GM15510 (cell line): Measurements from ENCODE around the gene INO80.

ENCODE experiments used
- POLR2A ChIP-seq: IDR thresholded peaks from 3 replicates; pipeline ENCODE4 v1.6.1; 2011; ENCODE audit warnings: borderline replicate concordance; ENCODE audit not compliant: insufficient read length; ENCODE audit errors: extremely low read depth

Gene INO80

GRCh38 chr15:40938536-40938870, 177.6 kb downstream of the INO80 start:
- no peak for TF ChIP-seq POLR2A

- TF ChIP-seq POLR2A: no peak
Measured at GRCh38 chr15:40937762-40938535, 178.1 kb downstream of the INO80 start.

GRCh38 chr15:40936709-40937666, 179.1 kb downstream of the INO80 start:
- TF ChIP-seq POLR2A: no peak

DNA sequence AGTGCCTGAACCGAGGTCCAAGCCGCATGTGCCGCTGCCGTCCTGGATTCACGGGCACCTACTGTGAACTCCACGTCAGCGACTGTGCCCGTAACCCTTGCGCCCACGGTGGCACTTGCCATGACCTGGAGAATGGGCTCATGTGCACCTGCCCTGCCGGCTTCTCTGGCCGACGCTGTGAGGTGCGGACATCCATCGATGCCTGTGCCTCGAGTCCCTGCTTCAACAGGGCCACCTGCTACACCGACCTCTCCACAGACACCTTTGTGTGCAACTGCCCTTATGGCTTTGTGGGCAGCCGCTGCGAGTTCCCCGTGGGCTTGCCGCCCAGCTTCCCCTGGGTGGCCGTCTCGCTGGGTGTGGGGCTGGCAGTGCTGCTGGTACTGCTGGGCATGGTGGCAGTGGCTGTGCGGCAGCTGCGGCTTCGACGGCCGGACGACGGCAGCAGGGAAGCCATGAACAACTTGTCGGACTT, 179.8 kb downstream of the INO80 start:
- no peak for TF ChIP-seq POLR2A

GRCh38 chr15:40934457-40934856, 181.6 kb downstream of the INO80 start:
- TF ChIP-seq POLR2A: no peak

DNA sequence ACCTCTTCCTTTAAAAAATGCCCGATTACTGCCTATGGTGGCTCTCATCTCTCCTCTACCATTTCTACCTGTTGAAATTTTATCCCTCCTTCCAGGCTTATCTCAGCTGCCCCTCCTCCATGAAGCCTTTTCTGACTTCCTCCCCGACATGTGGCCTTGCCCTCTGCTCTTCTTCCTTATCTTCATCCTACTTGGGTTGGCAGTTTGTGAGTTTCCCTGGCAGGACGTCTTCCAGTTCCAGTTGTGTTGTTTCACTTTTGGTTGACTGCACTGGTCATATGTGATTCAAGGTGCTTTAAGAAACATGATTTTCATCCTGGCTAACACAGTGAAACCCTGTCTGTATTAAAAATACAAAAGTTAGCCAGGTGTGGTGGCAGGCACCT, 182.6 kb downstream of the INO80 start:
- no peak for TF ChIP-seq POLR2A

GRCh38 chr15:40932649-40933516, 183.2 kb downstream of the INO80 start:
- no peak for TF ChIP-seq POLR2A

- no peak for TF ChIP-seq POLR2A
Measured at GRCh38 chr15:40932156-40932555, 183.9 kb downstream of the INO80 start.

DNA sequence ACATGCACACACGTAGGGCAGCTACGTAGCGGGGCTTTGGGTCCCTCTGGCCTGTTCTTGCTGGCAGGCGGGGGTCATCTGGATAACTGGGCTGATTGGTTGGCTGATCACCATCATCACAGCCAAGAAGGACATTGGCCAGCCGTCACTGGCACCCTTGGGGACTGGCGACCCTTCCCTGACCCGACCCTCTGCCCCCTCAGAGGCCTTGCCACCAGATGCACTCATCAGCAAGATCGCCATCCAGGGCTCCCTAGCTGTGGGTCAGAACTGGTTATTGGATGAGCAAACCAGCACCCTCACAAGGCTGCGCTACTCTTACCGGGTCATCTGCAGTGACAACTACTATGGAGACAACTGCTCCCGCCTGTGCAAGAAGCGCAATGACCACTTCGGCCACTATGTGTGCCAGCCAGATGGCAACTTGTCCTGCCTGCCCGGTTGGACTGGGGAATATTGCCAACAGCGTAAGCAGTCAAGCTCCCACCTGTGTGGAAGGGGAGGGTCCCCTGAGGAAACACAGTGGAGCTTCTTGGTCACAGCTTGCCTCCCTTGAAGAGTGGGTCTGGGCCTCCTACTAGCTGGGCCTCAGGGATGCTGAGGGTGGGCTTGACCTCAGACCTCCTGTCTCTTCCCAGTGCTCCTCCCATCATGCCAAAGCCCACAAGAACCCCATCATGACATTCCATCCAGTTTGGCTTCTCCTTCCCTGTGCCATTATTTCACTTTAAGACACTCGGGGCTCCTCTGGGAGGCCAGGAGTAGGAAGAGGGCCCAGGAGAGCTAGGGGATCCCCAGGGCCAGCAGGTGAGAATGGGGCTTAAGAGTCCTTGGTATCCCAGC, 184.6 kb downstream of the INO80 start:
- no peak for TF ChIP-seq POLR2A

- no peak for TF ChIP-seq POLR2A
Measured at GRCh38 chr15:40930430-40931299, 185.4 kb downstream of the INO80 start.

DNA sequence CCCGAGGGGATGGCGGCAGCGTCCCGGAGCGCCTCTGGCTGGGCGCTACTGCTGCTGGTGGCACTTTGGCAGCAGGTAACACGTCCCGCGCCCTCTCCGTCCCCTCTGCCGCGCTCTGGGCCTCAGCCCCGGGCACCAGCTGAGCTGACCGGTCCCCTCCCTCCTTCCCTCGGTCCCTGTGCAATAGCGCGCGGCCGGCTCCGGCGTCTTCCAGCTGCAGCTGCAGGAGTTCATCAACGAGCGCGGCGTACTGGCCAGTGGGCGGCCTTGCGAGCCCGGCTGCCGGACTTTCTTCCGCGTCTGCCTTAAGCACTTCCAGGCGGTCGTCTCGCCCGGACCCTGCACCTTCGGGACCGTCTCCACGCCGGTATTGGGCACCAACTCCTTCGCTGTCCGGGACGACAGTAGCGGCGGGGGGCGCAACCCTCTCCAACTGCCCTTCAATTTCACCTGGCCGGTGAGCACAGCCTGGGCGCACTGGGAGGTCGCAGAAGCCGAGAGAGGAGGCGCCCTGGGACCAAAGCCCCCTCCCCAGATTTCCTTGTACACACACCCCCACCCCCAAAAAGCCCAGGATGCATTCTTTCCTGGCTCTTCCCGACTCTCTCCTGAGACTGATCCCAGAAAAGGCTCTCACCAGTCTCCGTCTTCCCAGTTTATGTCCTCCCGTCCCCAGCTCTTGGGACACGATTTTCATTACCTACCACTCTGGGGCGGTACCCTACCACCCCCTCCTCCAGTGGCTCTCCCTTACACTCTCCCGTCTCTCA, 186.2 kb downstream of the INO80 start:
- no peak for TF ChIP-seq POLR2A
